Liver (tissue), 9 donors: ENCODE results near the gene CDK5RAP2. TPM values are rescaled to one million over a fixed set of nuclear protein-coding genes. Genes with fewer than 3 reads are reported as not detected.

Experiments
- DNase-seq: peaks from one replicate; pipeline ENCODE4 v3.0.0-alpha.2; 2017; ENCODE audit warnings: low spot score
- H3K27ac ChIP-seq, 2 donors: one replicate each; pipeline ENCODE4 v1.7.0; 2013; ENCODE audit warnings: inconsistent platforms in 2 of 2, low read length in 2 of 2, control low read depth in 1 of 2, low read depth in 1 of 2, mild to moderate bottlenecking in 1 of 2
- H3K27me3 ChIP-seq, 4 donors: one replicate each; pipeline versions ENCODE4 v1.6.1 to v1.7.0; 2013; ENCODE audit warnings: low read length in 3 of 4, inconsistent platforms in 1 of 4, mild to moderate bottlenecking in 1 of 4, moderate library complexity in 1 of 4; ENCODE audit not compliant: control insufficient read depth in 4 of 4, insufficient read depth in 4 of 4
- H3K36me3 ChIP-seq, 4 donors: one replicate each; pipeline versions ENCODE4 v1.6.1 to v1.7.0; 2013; ENCODE audit warnings: low read length in 3 of 4, mild to moderate bottlenecking in 3 of 4, low read depth in 1 of 4, moderate library complexity in 1 of 4; ENCODE audit not compliant: control insufficient read depth in 4 of 4, insufficient read depth in 3 of 4
- H3K4me1 ChIP-seq, 4 donors: one replicate each; pipeline versions ENCODE4 v1.6.1 to v1.7.0; 2013; ENCODE audit warnings: low read length in 3 of 4, mild to moderate bottlenecking in 3 of 4, moderate library complexity in 1 of 4; ENCODE audit not compliant: control insufficient read depth in 4 of 4, insufficient read depth in 4 of 4
- H3K4me3 ChIP-seq, 3 donors: one replicate each; pipeline versions ENCODE4 v1.6.1 to v1.7.0; 2013; ENCODE audit warnings: low read length in 3 of 3, control low read depth in 1 of 3, low read depth in 1 of 3, mild to moderate bottlenecking in 1 of 3
- H3K9ac ChIP-seq, 2 donors: one replicate each; pipeline ENCODE4 v1.7.0; 2013; ENCODE audit warnings: low read length in 2 of 2, mild to moderate bottlenecking in 2 of 2, moderate library complexity in 2 of 2, control low read depth in 1 of 2, low read depth in 1 of 2
- H3K9me3 ChIP-seq, 4 donors: one replicate each; pipeline versions ENCODE4 v1.6.1 to v1.7.0; 2013; ENCODE audit warnings: low read length in 3 of 4; ENCODE audit not compliant: control insufficient read depth in 4 of 4
- ATF3 ChIP-seq: IDR thresholded peaks from 2 replicates; pipeline ENCODE4 v1.6.1; 2016; ENCODE audit warnings: antibody characterized with exemption
- CTCF ChIP-seq: fragments of 150-350 bp; IDR thresholded peaks from 2 replicates; pipeline ENCODE4 v1.5.1; 2017; ENCODE audit warnings: improper control_type of control experiment, low read depth, low read length; ENCODE audit not compliant: missing input control
- EGR1 ChIP-seq, 2 donors: IDR thresholded peaks; 2 replicates each; pipeline ENCODE4 v1.6.1; 2016 to 2018; ENCODE audit warnings: antibody characterized with exemption in 2 of 2, low read depth in 2 of 2
- FOXA1 ChIP-seq: IDR thresholded peaks from 2 replicates; pipeline ENCODE4 v1.6.1; 2016; ENCODE audit warnings: antibody characterized with exemption
- FOXA2 ChIP-seq: IDR thresholded peaks from 2 replicates; pipeline ENCODE4 v1.6.1; 2016; ENCODE audit warnings: antibody characterized with exemption
- GABPA ChIP-seq, 2 donors: IDR thresholded peaks in 1 of 2; conservative IDR thresholded peaks in 1 of 2; 2 replicates each; pipeline ENCODE4 v1.6.1; 2016; ENCODE audit warnings: antibody characterized with exemption in 2 of 2, mild to moderate bottlenecking in 1 of 2, moderate library complexity in 1 of 2
- HNF4A ChIP-seq, 2 donors: conservative IDR thresholded peaks; 2 replicates each; pipeline ENCODE4 v1.6.1; 2016; ENCODE audit warnings: antibody characterized with exemption in 2 of 2, mild to moderate bottlenecking in 2 of 2
- HNF4G ChIP-seq: IDR thresholded peaks from 2 replicates; pipeline ENCODE4 v1.6.1; 2016; ENCODE audit warnings: antibody characterized with exemption
- JUND ChIP-seq, 2 donors: IDR thresholded peaks; 2 replicates each; pipeline ENCODE4 v1.6.1; 2016; ENCODE audit warnings: antibody characterized with exemption in 2 of 2
- MAX ChIP-seq: IDR thresholded peaks from 2 replicates; pipeline ENCODE4 v1.6.1; 2016; ENCODE audit warnings: antibody characterized with exemption
- NR2F2 ChIP-seq: IDR thresholded peaks from 2 replicates; pipeline ENCODE4 v1.6.1; 2016; ENCODE audit warnings: antibody characterized with exemption
- RAD21 ChIP-seq, 2 donors: IDR thresholded peaks; 2 replicates each; pipeline ENCODE4 v1.6.1; 2016; ENCODE audit warnings: antibody characterized with exemption in 2 of 2, mild to moderate bottlenecking in 2 of 2
- REST ChIP-seq: IDR thresholded peaks from 2 replicates; pipeline ENCODE4 v1.6.1; 2016; ENCODE audit warnings: antibody characterized with exemption, mild to moderate bottlenecking
- RXRA ChIP-seq, 2 donors: IDR thresholded peaks; 2 replicates each; pipeline ENCODE4 v1.6.1; 2017 to 2018; ENCODE audit warnings: antibody characterized with exemption in 2 of 2, mild to moderate bottlenecking in 1 of 2
- SP1 ChIP-seq: IDR thresholded peaks from 2 replicates; pipeline ENCODE4 v1.6.1; 2018; ENCODE audit warnings: antibody characterized with exemption, mild to moderate bottlenecking
- TAF1 ChIP-seq: conservative IDR thresholded peaks from 2 replicates; pipeline ENCODE4 v1.6.1; 2016; ENCODE audit warnings: antibody characterized with exemption, mild to moderate bottlenecking
- YY1 ChIP-seq: IDR thresholded peaks from 2 replicates; pipeline ENCODE4 v1.6.1; 2016; ENCODE audit warnings: antibody characterized with exemption, mild to moderate bottlenecking
- ZBTB33 ChIP-seq: IDR thresholded peaks from 2 replicates; pipeline ENCODE4 v1.6.1; 2016; ENCODE audit warnings: antibody characterized with exemption
- WGBS: extraction: QIAGEN DNeasy Blood & Tissue Kit; methylation state at CpG from one replicate; pipeline ENCODE4 v1.1.7; 2013; 5-methylcytosine and 5-hydroxymethylcytosine counted together
- polyA plus RNA-seq, 2 donors: library from polyadenylated mRNA; stranded (reverse) in 1 of 2; unstranded in 1 of 2; fragments of 200-250 nt in 1 of 2; fragments of >200 nt in 1 of 2; fragmentation: Nextera tagmentation in 1 of 2; extraction: Ambion mirVana in 1 of 2; gene quantifications; one replicate each; pipeline versions ENCODE4 v1.2.1 to v1.2.3, GENCODE V29; 2013 to 2015
- total RNA-seq, 2 donors: library from RNA; depleted of rRNA; stranded (reverse); fragments of >200 nt; gene quantifications; one replicate each; pipeline ENCODE4 v1.2.3, GENCODE V29; 2014
- donor health status: healthy.
- donor health status: healthy.
- donor health status: healthy.
- donor health status: healthy.
- donor health status: healthy.

The CDK5RAP2 gene
- total and polyA plus RNA-seq, 4 donors = 11.7 to 38.9 (median 21.7) TPM

GRCh38 chr9:120374817-120375216 lies 205.2 kb downstream of the CDK5RAP2 start:
- TF ChIP-seq MAX = no peak
- TF ChIP-seq YY1 = no peak
- no peak for TF ChIP-seq TAF1
- TF ChIP-seq JUND (IDR thresholded peaks at IDR 0.05) = no peak
- no peak for TF ChIP-seq REST
- no peak for TF ChIP-seq HNF4G
- TF ChIP-seq EGR1 (IDR thresholded peaks at IDR 0.05; ENCODE audit: low read depth in 2 of 2) = no peak
- TF ChIP-seq FOXA1 = no peak
- no peaks in the 10 kb centered on the region for H3K4me1 ChIP-seq
- peaks cover 0 to 3% (median under 1%) of the 10 kb centered on the region in 4 donors for H3K9me3 ChIP-seq
- H3K9ac ChIP-seq = no peak overlapping the region
- H3K4me3 ChIP-seq = no peak overlapping the region
- H3K27ac ChIP-seq = no peak overlapping the region
- no peak for DNase-seq
- WGBS = 97% methylated on average over 14 of the region's 14 CpGs
- H3K36me3 ChIP-seq = no peaks in the 10 kb centered on the region
- no peaks in the 10 kb centered on the region for H3K27me3 ChIP-seq

GRCh38 chr9:120374239-120374638 lies 205.7 kb downstream of the CDK5RAP2 start:
- 96% methylated on average over 1 of the region's 1 CpG for WGBS
- no peak for TF ChIP-seq EGR1 (IDR thresholded peaks at IDR 0.05; ENCODE audit: low read depth in 2 of 2)
- no peak for TF ChIP-seq CTCF
- TF ChIP-seq FOXA2 = no peak
- TF ChIP-seq FOXA1 = no peak
- no peak for TF ChIP-seq GABPA (IDR thresholded peaks at IDR 0.05 in 1 of 2, conservative IDR thresholded peaks at IDR 0.05 in 1 of 2)
- TF ChIP-seq SP1 = no peak
- TF ChIP-seq TAF1 = no peak
- TF ChIP-seq NR2F2 = no peak
- no peak for TF ChIP-seq ATF3
- no peak for TF ChIP-seq RAD21 (IDR thresholded peaks at IDR 0.05)
- no peak for TF ChIP-seq REST
- TF ChIP-seq HNF4A (conservative IDR thresholded peaks at IDR 0.05) = no peak
- TF ChIP-seq YY1 = no peak
- no peak for TF ChIP-seq ZBTB33
- no peak for TF ChIP-seq JUND (IDR thresholded peaks at IDR 0.05)
- TF ChIP-seq MAX = no peak
- TF ChIP-seq RXRA (IDR thresholded peaks at IDR 0.05) = no peak
- no peaks in the 10 kb centered on the region for H3K27me3 ChIP-seq

More at GRCh38 chr9:120374239-120374638, 205.7 kb downstream of the CDK5RAP2 start:
- Histone ChIP-seq H3K36me3 (no peaks in the 10 kb centered on the region), H3K9me3 (no peaks in the 10 kb centered on the region), H3K4me3 (no peak overlapping the region), H3K4me1 (no peaks in the 10 kb centered on the region), H3K9ac (no peak overlapping the region), H3K27ac (no peak overlapping the region)
- DNase-seq = no peak
